Measurements from ENCODE around the gene C20orf204. TPM values are rescaled to one million over a fixed set of nuclear protein-coding genes. Genes with fewer than 3 reads are reported as not detected.

The C20orf204 gene
- total and polyA plus RNA-seq, 12 donors, result 0.11 to 0.88 (median 0.45) TPM

Small RNA genes within 50 kb of the gene (microRNA-seq; reads per million reads assigned to microRNA genes)
- gene MIR6813, result 0 reads per million in 2 donors

Other genes with a start within 250 kb of the C20orf204 start
- gene ZBTB46, start 204.9 kb upstream of the C20orf204 start, total RNA-seq, result 10 to 100 TPM; 10.2 to 25.4 (median 14.7) TPM
- 10 to 100 TPM in 1 of 2 donors, 1 to 10 TPM in 1; 5.6 to 10.3 TPM for gene ZBTB46, start 204.9 kb upstream of the C20orf204 start, polyA plus RNA-seq
- gene ABHD16B, start 174.7 kb upstream of the C20orf204 start, total RNA-seq, result not detected
- under 1 TPM; 0.32 to 0.59 TPM for gene ABHD16B, start 174.7 kb upstream of the C20orf204 start, polyA plus RNA-seq
- gene TPD52L2, start 170.9 kb upstream of the C20orf204 start, total RNA-seq, result 10 to 100 TPM; 60.1 to 83.0 (median 72.8) TPM
- gene TPD52L2, start 170.9 kb upstream of the C20orf204 start, polyA plus RNA-seq, result 100 to 1,000 TPM in 1 of 2 donors, 10 to 100 TPM in 1; 50.6 to 119 TPM
- gene DNAJC5, start 141.1 kb upstream of the C20orf204 start, total RNA-seq, result 10 to 100 TPM; 32.8 to 52.2 (median 38.5) TPM
- 10 to 100 TPM; 19.5 to 23.8 TPM for gene DNAJC5, start 141.1 kb upstream of the C20orf204 start, polyA plus RNA-seq
- 10 to 100 TPM; 27.3 to 70.4 (median 39.0) TPM for gene UCKL1, start 79.8 kb upstream of the C20orf204 start, total RNA-seq
- gene UCKL1, start 79.8 kb upstream of the C20orf204 start, polyA plus RNA-seq, result 100 to 1,000 TPM in 1 of 2 donors, 10 to 100 TPM in 1; 36.3 to 130 TPM
- gene ZNF512B, start 66.3 kb upstream of the C20orf204 start, total RNA-seq, result 10 to 100 TPM; 11.1 to 14.8 (median 13.7) TPM
- gene ZNF512B, start 66.3 kb upstream of the C20orf204 start, polyA plus RNA-seq, result 10 to 100 TPM in 1 of 2 donors, 1 to 10 TPM in 1; 4.6 to 11.8 TPM
- 1 to 10 TPM; 3.4 to 8.4 (median 4.0) TPM for gene SAMD10, start 56.5 kb upstream of the C20orf204 start, total RNA-seq
- gene SAMD10, start 56.5 kb upstream of the C20orf204 start, polyA plus RNA-seq, result 1 to 10 TPM; 3.9 to 8.8 TPM
- 10 to 100 TPM; 43.8 to 53.6 (median 48.1) TPM for gene PRPF6, start 55.0 kb upstream of the C20orf204 start, total RNA-seq
- 10 to 100 TPM; 27.8 to 48.4 TPM for gene PRPF6, start 55.0 kb upstream of the C20orf204 start, polyA plus RNA-seq
- 100 to 1,000 TPM in 1 of 10 donors, 10 to 100 TPM in 9; 23.5 to 129 (median 51.9) TPM for gene SOX18, start 13.5 kb downstream of the C20orf204 start, total RNA-seq
- 10 to 100 TPM; 37.2 to 60.0 TPM for gene SOX18, start 13.5 kb downstream of the C20orf204 start, polyA plus RNA-seq
- gene TCEA2, start 27.0 kb downstream of the C20orf204 start, total RNA-seq, result 10 to 100 TPM; 40.8 to 51.0 (median 44.9) TPM
- gene TCEA2, start 27.0 kb downstream of the C20orf204 start, polyA plus RNA-seq, result 10 to 100 TPM; 35.0 to 54.9 TPM
- gene RGS19, start 43.3 kb downstream of the C20orf204 start, total RNA-seq, result 10 to 100 TPM in 1 of 10 donors, 1 to 10 TPM in 9; 1.8 to 13.1 (median 3.3) TPM
- 1 to 10 TPM; 4.5 to 6.4 TPM for gene RGS19, start 43.3 kb downstream of the C20orf204 start, polyA plus RNA-seq
- 1 to 10 TPM in 1 of 10 donors, under 1 TPM in 9; 0.27 to 1.3 (median 0.42) TPM for gene OPRL1, start 43.9 kb downstream of the C20orf204 start, total RNA-seq
- gene OPRL1, start 43.9 kb downstream of the C20orf204 start, polyA plus RNA-seq, result under 1 TPM; 0.19 to 0.29 TPM
- gene LKAAEAR1, start 48.2 kb downstream of the C20orf204 start, total RNA-seq, result not detected
- under 1 TPM in 1 of 2 donors, not detected in 1; 0.12 TPM for gene LKAAEAR1, start 48.2 kb downstream of the C20orf204 start, polyA plus RNA-seq
- not detected for gene NPBWR2, start 71.4 kb downstream of the C20orf204 start, total RNA-seq
- not detected for gene NPBWR2, start 71.4 kb downstream of the C20orf204 start, polyA plus RNA-seq
- gene MYT1, start 128.3 kb downstream of the C20orf204 start, total RNA-seq, result under 1 TPM in 9 of 10 donors, not detected in 1; 0.05 to 0.35 (median 0.11) TPM
- gene MYT1, start 128.3 kb downstream of the C20orf204 start, polyA plus RNA-seq, result under 1 TPM; 0.01 to 0.15 TPM
- 10 to 100 TPM; 56.2 to 83.5 (median 69.4) TPM for gene PCMTD2, start 219.6 kb downstream of the C20orf204 start, total RNA-seq
- 10 to 100 TPM; 11.7 to 68.4 TPM for gene PCMTD2, start 219.6 kb downstream of the C20orf204 start, polyA plus RNA-seq